Fibroblast of lung (primary cell): Measurements from ENCODE around the gene GPC5. TPM values are rescaled to one million over a fixed set of nuclear protein-coding genes. Genes with fewer than 3 reads are reported as not detected.
"Not testable (repeated sequence)": the region's sequence is repeated elsewhere in the genome, so short reads cannot be mapped to it uniquely, and the experiment has no call there.

Experiments used
- DNase-seq, 2 donors: peaks; one replicate each; pipeline versions ENCODE4 v3.0.0 to v3.0.0-alpha.2; 2010; ENCODE audit warnings: low read depth in 2 of 2
- H2AFZ ChIP-seq: 2 replicates; pipeline ENCODE4 v1.5.1; 2012; ENCODE audit warnings: low read length, control low read depth, inconsistent platforms
- H3K27ac ChIP-seq: 2 replicates; pipeline ENCODE4 v1.5.1; 2011; ENCODE audit warnings: low read length, control low read depth; ENCODE audit not compliant: insufficient read depth
- H3K27me3 ChIP-seq: 2 replicates; pipeline ENCODE4 v1.5.1; 2011; ENCODE audit warnings: mild to moderate bottlenecking, low read length; ENCODE audit not compliant: control insufficient read depth, insufficient read depth
- H3K36me3 ChIP-seq: 2 replicates; pipeline ENCODE4 v1.5.1; 2011; ENCODE audit warnings: low read length; ENCODE audit not compliant: control insufficient read depth, insufficient read depth
- H3K4me1 ChIP-seq: 2 replicates; pipeline ENCODE4 v1.5.1; 2011; ENCODE audit warnings: low read length; ENCODE audit not compliant: control insufficient read depth, insufficient read depth; ENCODE audit errors: extremely low read depth
- H3K4me2 ChIP-seq: 2 replicates; pipeline ENCODE4 v1.5.1; 2011; ENCODE audit warnings: low read length, control low read depth; ENCODE audit not compliant: insufficient read depth; ENCODE audit errors: extremely low read depth
- H3K4me3 ChIP-seq, 4 experiments: fragments of 200-600 bp in 1 of 4; sonication (generic) in 1 of 4; replicated peaks in 1 of 4; 2 replicates each; pipeline ENCODE4 v1.5.1; 2011 to 2016; ENCODE audit warnings: low read length in 4 of 4, low read depth in 3 of 4, mild to moderate bottlenecking in 3 of 4, control low read depth in 2 of 4, inconsistent platforms in 1 of 4, mixed read lengths in 1 of 4; ENCODE audit not compliant: insufficient read depth in 1 of 4; ENCODE audit errors: control extremely low read depth in 1 of 4
- H3K79me2 ChIP-seq: 2 replicates; pipeline ENCODE4 v1.5.1; 2012; ENCODE audit warnings: mild to moderate bottlenecking, low read length, inconsistent platforms; ENCODE audit not compliant: control insufficient read depth, insufficient read depth
- H3K9ac ChIP-seq: 2 replicates; pipeline ENCODE4 v1.5.1; 2011; ENCODE audit warnings: mild to moderate bottlenecking, low read length, control low read depth; ENCODE audit not compliant: insufficient read depth
- H3K9me3 ChIP-seq: 2 replicates; pipeline ENCODE4 v1.5.1; 2012; ENCODE audit warnings: low read depth, low read length; ENCODE audit not compliant: control insufficient read depth, insufficient read depth
- H4K20me1 ChIP-seq: 2 replicates; pipeline ENCODE4 v1.5.1; 2011; ENCODE audit warnings: low read length; ENCODE audit not compliant: control insufficient read depth, insufficient read depth; ENCODE audit errors: extremely low read depth
- CTCF ChIP-seq, 2 donors: IDR thresholded peaks in 1 of 2; conservative IDR thresholded peaks in 1 of 2; 1 replicate in 1 of 2; 2 replicates in 1 of 2; pipeline ENCODE4 v1.5.1; 2011 to 2012; ENCODE audit warnings: low read length in 2 of 2, control low read depth in 1 of 2, inconsistent platforms in 1 of 2, low read depth in 1 of 2, mild to moderate bottlenecking in 1 of 2
- EZH2 ChIP-seq: IDR thresholded peaks from 2 replicates; pipeline ENCODE4 v1.5.1; 2012; ENCODE audit warnings: low read length, control low read depth, mild to moderate bottlenecking; ENCODE audit errors: missing control alignments
- polyA plus RNA-seq, 2 donors: library from polyadenylated mRNA; depleted of rRNA in 1 of 2; stranded (reverse) in 1 of 2; unstranded in 1 of 2; fragments of >200 nt; gene quantifications; 2 replicates each; pipeline ENCODE4 v1.2.1, GENCODE V29; 2011 to 2012; ENCODE audit warnings: missing spikeins in 1 of 2
- total RNA-seq: library from RNA; depleted of rRNA; stranded (reverse); fragments of >200 nt; gene quantifications from 2 replicates; pipeline ENCODE4 v1.2.1, GENCODE V29; 2014

Gene GPC5
- total and polyA plus RNA-seq, 2 donors (not counting 1 experiment from before 2014, with no cell fraction given) = 0.17 TPM; not detected in 1

- no peaks in the 10 kb centered on the region for H4K20me1 ChIP-seq
- no peak for TF ChIP-seq EZH2
- no peak for TF ChIP-seq CTCF (conservative IDR thresholded peaks at IDR 0.05 in 1 of 2, IDR thresholded peaks at IDR 0.05 in 1 of 2; ENCODE audit: low read depth in 1 of 2, low read length in 2 of 2)
- H3K27ac ChIP-seq = no peak overlapping the region
- H3K4me3 ChIP-seq = no peak overlapping the region
- no peak overlapping the region for H2AFZ ChIP-seq
- H3K79me2 ChIP-seq = no peaks in the 10 kb centered on the region
- H3K9me3 ChIP-seq = no peaks in the 10 kb centered on the region
- H3K36me3 ChIP-seq = no peaks in the 10 kb centered on the region
- H3K9ac ChIP-seq = no peak overlapping the region
- H3K4me2 ChIP-seq = no peak overlapping the region
- no peaks in the 10 kb centered on the region for H3K4me1 ChIP-seq
- H3K27me3 ChIP-seq = no peaks in the 10 kb centered on the region
- peak in 1 of 2 donors; percentile 22 for DNase-seq
Measured at GRCh38 chr13:92743992-92744391, 1345.6 kb downstream of the GPC5 start.

GRCh38 chr13:92745258-92745657 lies 1346.8 kb downstream of the GPC5 start:
- TF ChIP-seq CTCF (conservative IDR thresholded peaks at IDR 0.05 in 1 of 2, IDR thresholded peaks at IDR 0.05 in 1 of 2; ENCODE audit: low read depth in 1 of 2, low read length in 2 of 2) (no peak), EZH2 (no peak)
- H3K27ac ChIP-seq = no peak overlapping the region
- no peaks in the 10 kb centered on the region for H3K9me3 ChIP-seq
- no peaks in the 10 kb centered on the region for H4K20me1 ChIP-seq
- H3K27me3 ChIP-seq = no peaks in the 10 kb centered on the region
- no peak overlapping the region for H3K4me3 ChIP-seq
- H3K4me1 ChIP-seq = no peaks in the 10 kb centered on the region
- no peak overlapping the region for H3K9ac ChIP-seq
- peak in 1 of 2 donors; percentile 26 for DNase-seq
- no peak overlapping the region for H2AFZ ChIP-seq
- H3K79me2 ChIP-seq = no peaks in the 10 kb centered on the region
- H3K4me2 ChIP-seq = no peak overlapping the region
- no peaks in the 10 kb centered on the region for H3K36me3 ChIP-seq

GRCh38 chr13:92752705-92753104 lies 1354.3 kb downstream of the GPC5 start:
- not testable (repeated sequence) for H4K20me1 ChIP-seq, DNase-seq, H3K4me3 ChIP-seq, H3K9ac ChIP-seq, H3K27me3 ChIP-seq, H3K36me3 ChIP-seq, H3K4me1 ChIP-seq, H2AFZ ChIP-seq, H3K9me3 ChIP-seq, H3K4me2 ChIP-seq, H3K79me2 ChIP-seq, H3K27ac ChIP-seq
